Adipose tissue (tissue), 3 donors: ENCODE data around the gene OR5K3. TPM values are rescaled to one million over a fixed set of nuclear protein-coding genes. Genes with fewer than 3 reads are reported as not detected.

Experiments used
- H3K27ac ChIP-seq: one replicate; pipeline ENCODE4 v1.5.1; 2013; ENCODE audit warnings: low read depth, low read length
- WGBS, 3 donors: extraction: QIAGEN DNeasy Blood & Tissue Kit; methylation state at CpG; one replicate each; pipeline ENCODE4 v1.1.7; 2013; 5-methylcytosine and 5-hydroxymethylcytosine counted together
- polyA plus RNA-seq, 3 donors: library from polyadenylated mRNA; stranded (reverse); fragments of 200-250 nt; gene quantifications; one replicate each; pipeline ENCODE4 v1.2.3, GENCODE V29; 2013
- donor health status: healthy with polysubstance abuse.
- donor health status: Bipolar disorder and iron deficiency.
- donor health status: healthy.

The OR5K3 gene
- polyA plus RNA-seq, 3 donors, result not detected

GRCh38 chr3:98404010-98404409 lies 13.5 kb downstream of the OR5K3 start:
- no peak overlapping the region for H3K27ac ChIP-seq

GRCh38 chr3:98406034-98406433 lies 15.6 kb downstream of the OR5K3 start:
- 81 to 93% (median 92%) methylated on average over 2 of the region's 2 CpGs for WGBS, 3 donors
- no peak overlapping the region for H3K27ac ChIP-seq

- H3K27ac ChIP-seq, result no peak overlapping the region
Observed at GRCh38 chr3:98432575-98432974, 42.1 kb downstream of the OR5K3 start.

GRCh38 chr3:98433764-98434163 lies 43.3 kb downstream of the OR5K3 start:
- WGBS, 3 donors, result 8 to 33% (median 31%) methylated on average over 2 of the region's 2 CpGs
- no peak overlapping the region for H3K27ac ChIP-seq

- WGBS, 3 donors, result 70 to 80% (median 76%) methylated on average over 4 of the region's 4 CpGs
Observed at GRCh38 chr3:98434412-98434811, 43.9 kb downstream of the OR5K3 start.

GRCh38 chr3:98440283-98440682 lies 49.8 kb downstream of the OR5K3 start:
- no peak overlapping the region for H3K27ac ChIP-seq

More at GRCh38 chr3:98434412-98434811, 43.9 kb downstream of the OR5K3 start:
- H3K27ac ChIP-seq, result no peak overlapping the region

Other genes starting within 250 kb of the OR5K3 start
- not detected for gene OR5H14, start 243.2 kb upstream of the OR5K3 start, polyA plus RNA-seq
- not detected for gene OR5H15, start 224.0 kb upstream of the OR5K3 start, polyA plus RNA-seq
- not detected for gene OR5H6, start 126.4 kb upstream of the OR5K3 start, polyA plus RNA-seq
- not detected for gene OR5H2, start 108.2 kb upstream of the OR5K3 start, polyA plus RNA-seq
- not detected for gene OR5K4, start 36.8 kb upstream of the OR5K3 start, polyA plus RNA-seq
- gene OR5K1, start 72.5 kb downstream of the OR5K3 start, polyA plus RNA-seq, result not detected
- not detected for gene OR5K2, start 107.0 kb downstream of the OR5K3 start, polyA plus RNA-seq
- gene CLDND1, start 132.2 kb downstream of the OR5K3 start, polyA plus RNA-seq, result 10 to 100 TPM; 23.0 to 62.4 (median 60.4) TPM
- gene GPR15, start 141.3 kb downstream of the OR5K3 start, polyA plus RNA-seq, result under 1 TPM in 2 of 3 donors, not detected in 1; 0.25 to 0.30 TPM
- 1 to 10 TPM; 6.0 to 7.7 (median 7.2) TPM for gene CPOX, start 202.9 kb downstream of the OR5K3 start, polyA plus RNA-seq